Ovary (tissue), 9 donors: ENCODE results near the gene KCNA2. TPM values are rescaled to one million over a fixed set of nuclear protein-coding genes. Genes with fewer than 3 reads are reported as not detected.
A peak's percentile ranks its signal among the peaks of the same experiment; 100 is the strongest.

Experiments
- DNase-seq, 5 donors: peaks; one replicate each; pipeline ENCODE4 v3.0.0-alpha.2; 2019 to 2020
- H3K27ac ChIP-seq, 2 donors: fragments of 200-600 bp; one replicate each; pipeline versions ENCODE4 v1.5.1 to v1.8.0; 2019 to 2022
- H3K27me3 ChIP-seq: fragments of 200-600 bp; one replicate; pipeline ENCODE4 v1.8.0; 2022
- H3K36me3 ChIP-seq: fragments of 200-600 bp; sonication (generic); one replicate; pipeline ENCODE4 v1.5.1; 2019
- H3K4me1 ChIP-seq: one replicate; pipeline ENCODE4 v1.8.1; 2013; ENCODE audit warnings: mild to moderate bottlenecking, moderate library complexity; ENCODE audit not compliant: insufficient read depth
- H3K4me3 ChIP-seq: fragments of 200-600 bp; sonication (generic); one replicate; pipeline ENCODE4 v1.5.1; 2017
- H3K9me3 ChIP-seq, 2 donors: fragments of 200-600 bp in 1 of 2; sonication (generic) in 1 of 2; one replicate each; pipeline versions ENCODE4 v1.5.1 to v1.8.1; 2013 to 2019; ENCODE audit warnings: mild to moderate bottlenecking in 1 of 2, moderate library complexity in 1 of 2
- EP300 ChIP-seq: sonication (generic); formaldehyde crosslinking; IDR thresholded peaks from one replicate; pipeline ENCODE4 v1.6.1; 2017; ENCODE audit warnings: antibody characterized with exemption
- POLR2A ChIP-seq: fragments of 450-650 bp; IDR thresholded peaks from one replicate; pipeline ENCODE4 v1.6.1; 2017; ENCODE audit warnings: antibody characterized with exemption, mild to moderate bottlenecking, moderate library complexity
- WGBS, 3 donors: extraction: QIAGEN DNeasy Blood & Tissue Kit in 1 of 3; methylation state at CpG; one replicate each; pipeline versions ENCODE4 v1.1.5 to v1.1.7; 2013 to 2017; 5-methylcytosine and 5-hydroxymethylcytosine counted together
- intact Hi-C, 4 donors: fragments of 100-400 bp; cut with DNase I; formaldehyde crosslinking; loops; one replicate each; pipeline versions ENCODE4 v1.11.0 to v1.15.1; 2022 to 2023
- polyA plus RNA-seq, 2 donors: library from polyadenylated mRNA; stranded (reverse); fragments of 200-250 nt in 1 of 2; fragments of 350-450 nt in 1 of 2; fragmentation: Illumina TruSeq in 1 of 2; extraction: RNeasy Lipid Tissue Mini Kit (QIAGEN cat#74804) in 1 of 2; gene quantifications; one replicate each; pipeline ENCODE4 v1.2.3, GENCODE V29; 2013 to 2014
- total RNA-seq, 7 donors: library from RNA; depleted of rRNA in 2 of 7; stranded (reverse); fragments of >200 nt in 2 of 7; fragmentation: NEBNext Ultra II Directional in 3 of 7; extraction: Animal tissue kit (Norgen Biotek cat#: 25700) in 3 of 7; gene quantifications; one replicate each; pipeline versions ENCODE4 v1.1.0 to v1.2.4, GENCODE V29; 2016 to 2023
- TF ChIP-seq, protein P1 (sequence below), 3 donors: fragments of 450-650 bp in 2 of 3; fragments of 200-600 bp in 1 of 3; IDR thresholded peaks; one replicate each; pipeline versions ENCODE4 v1.5.1 to v1.8.0; 2016 to 2022; ENCODE audit warnings: antibody characterized with exemption in 3 of 3, mild to moderate bottlenecking in 1 of 3
- donor health status: DM: no; HTN: no; CAD: no; lungs with moderate emphysema.
- donor health status: DM: no; HTN: no; CAD: no.
- donor health status: Bipolar disorder and iron deficiency.
- donor health status: DM: yes; HTN: yes; CAD: no.
- donor health status: DM: no; HTN: no; CAD: no.
- donor health status: DM: yes; HTN: yes; CAD: no.

Gene KCNA2
- total and polyA plus RNA-seq, 9 donors = under 0.01 to 1.7 (median 0.51) TPM

GRCh38 chr1:110555807-110556470 lies 50.2 kb downstream of the KCNA2 start:
- WGBS, 3 donors = 31 to 41% (median 31%) methylated on average over 11 of the region's 11 CpGs
- TF ChIP-seq, protein P1, sequence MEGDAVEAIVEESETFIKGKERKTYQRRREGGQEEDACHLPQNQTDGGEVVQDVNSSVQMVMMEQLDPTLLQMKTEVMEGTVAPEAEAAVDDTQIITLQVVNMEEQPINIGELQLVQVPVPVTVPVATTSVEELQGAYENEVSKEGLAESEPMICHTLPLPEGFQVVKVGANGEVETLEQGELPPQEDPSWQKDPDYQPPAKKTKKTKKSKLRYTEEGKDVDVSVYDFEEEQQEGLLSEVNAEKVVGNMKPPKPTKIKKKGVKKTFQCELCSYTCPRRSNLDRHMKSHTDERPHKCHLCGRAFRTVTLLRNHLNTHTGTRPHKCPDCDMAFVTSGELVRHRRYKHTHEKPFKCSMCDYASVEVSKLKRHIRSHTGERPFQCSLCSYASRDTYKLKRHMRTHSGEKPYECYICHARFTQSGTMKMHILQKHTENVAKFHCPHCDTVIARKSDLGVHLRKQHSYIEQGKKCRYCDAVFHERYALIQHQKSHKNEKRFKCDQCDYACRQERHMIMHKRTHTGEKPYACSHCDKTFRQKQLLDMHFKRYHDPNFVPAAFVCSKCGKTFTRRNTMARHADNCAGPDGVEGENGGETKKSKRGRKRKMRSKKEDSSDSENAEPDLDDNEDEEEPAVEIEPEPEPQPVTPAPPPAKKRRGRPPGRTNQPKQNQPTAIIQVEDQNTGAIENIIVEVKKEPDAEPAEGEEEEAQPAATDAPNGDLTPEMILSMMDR (IDR thresholded peaks at IDR 0.05) = no peak
- TF ChIP-seq POLR2A (no peak), EP300 (no peak)
- Histone ChIP-seq H3K4me3 (no peak overlapping the region), H3K9me3 (no peaks in the 10 kb centered on the region), H3K27ac (no peak overlapping the region), H3K36me3 (no peaks in the 10 kb centered on the region), H3K4me1 (no peaks in the 10 kb centered on the region), H3K27me3 (no peaks in the 10 kb centered on the region)
- DNase-seq = peak in 4 of 5 donors; percentile 17 to 73 (median 56)
- intact Hi-C loops = loop anchor here in 1 of 4 donors (10.0 kb wide), 1 partner anchor 59 kb away; no protein-coding TSS in a partner anchor

- Histone ChIP-seq H3K4me1 (no peaks in the 10 kb centered on the region), H3K27me3 (no peaks in the 10 kb centered on the region), H3K36me3 (no peaks in the 10 kb centered on the region), H3K4me3 (peak overlapping the region; percentile 0), H3K9me3 (no peaks in the 10 kb centered on the region), H3K27ac (no peak overlapping the region)
- peak in 4 of 5 donors; percentile 10 to 56 (median 38) for DNase-seq
- WGBS, 3 donors = 7 to 8% (median 8%) methylated on average over 45 to 53 of the region's 53 CpGs
- TF ChIP-seq, protein P1 (IDR thresholded peaks at IDR 0.05) = peak in 1 of 3 donors; percentile 30
- TF ChIP-seq EP300 (no peak), POLR2A (no peak)
- intact Hi-C loops = loop anchor here in 1 of 4 donors (10.0 kb wide), 1 partner anchor 60 kb away; no protein-coding TSS in a partner anchor
Observed at GRCh38 chr1:110554871-110555801, 51.0 kb downstream of the KCNA2 start.

DNA sequence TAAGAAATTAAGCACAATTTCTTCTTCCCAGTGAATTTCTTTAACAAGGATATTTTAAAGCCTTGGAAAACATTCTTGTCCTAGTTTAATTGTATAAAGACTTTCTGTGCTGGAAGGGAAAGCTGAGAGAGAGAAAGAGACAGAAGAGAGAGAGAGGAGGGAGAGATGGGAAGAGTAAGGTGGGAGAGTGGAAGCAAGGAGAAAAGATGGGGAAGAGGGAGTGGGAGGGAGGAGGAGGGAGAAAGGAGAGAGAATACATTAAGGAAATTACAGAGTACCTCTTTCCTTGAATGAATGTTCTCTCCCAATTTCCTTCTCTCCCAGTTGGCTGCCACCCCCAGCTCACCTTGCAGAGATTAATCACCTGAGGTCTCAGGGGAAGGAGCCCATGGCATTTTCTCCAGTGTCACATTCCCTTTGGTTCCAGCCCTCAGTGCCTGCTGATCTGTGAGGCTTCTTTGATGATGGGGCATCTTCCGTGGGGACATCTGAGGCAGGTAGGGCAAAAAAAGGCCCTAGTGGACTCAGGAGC lies 54.8 kb downstream of the KCNA2 start:
- intact Hi-C loops = loop anchor here in 1 of 4 donors (10.0 kb wide), 1 partner anchor 63 kb away; no protein-coding TSS in a partner anchor
- DNase-seq = no peak
- no peaks in the 10 kb centered on the region for H3K36me3 ChIP-seq
- H3K4me3 ChIP-seq = no peak overlapping the region
- H3K9me3 ChIP-seq = no peaks in the 10 kb centered on the region
- H3K4me1 ChIP-seq = no peaks in the 10 kb centered on the region
- H3K27me3 ChIP-seq = no peaks in the 10 kb centered on the region
- no peak overlapping the region for H3K27ac ChIP-seq
- 65 to 100% (median 75%) methylated on average over 1 of the region's 1 CpG for WGBS, 3 donors
- TF ChIP-seq, protein P1 (IDR thresholded peaks at IDR 0.05) = no peak
- no peak for TF ChIP-seq POLR2A
- TF ChIP-seq EP300 = no peak

DNA sequence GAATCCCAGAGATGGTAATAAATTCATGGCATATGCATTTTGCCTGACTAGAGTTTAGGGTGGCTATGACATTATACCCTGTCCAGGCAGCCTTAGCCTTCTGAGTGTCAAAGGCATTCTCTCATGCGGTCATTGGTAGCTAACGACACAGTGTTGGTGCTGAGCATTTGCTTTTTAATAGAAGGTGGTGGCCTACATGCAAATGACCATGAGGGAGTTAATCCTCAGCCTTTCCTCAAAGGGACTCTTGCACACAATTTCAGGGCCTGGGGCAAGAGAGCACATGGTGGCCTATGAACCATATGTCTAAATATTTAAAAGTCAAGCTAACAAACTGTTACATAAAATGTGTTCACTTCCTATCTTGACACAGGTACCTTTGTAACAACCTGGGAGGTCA lies 56.3 kb downstream of the KCNA2 start:
- H3K36me3 ChIP-seq = no peaks in the 10 kb centered on the region
- no peaks in the 10 kb centered on the region for H3K4me1 ChIP-seq
- H3K27me3 ChIP-seq = no peaks in the 10 kb centered on the region
- DNase-seq = no peak
- H3K27ac ChIP-seq = no peak overlapping the region
- intact Hi-C loops = loop anchor here in 1 of 4 donors (10.0 kb wide), 1 partner anchor 65 kb away; no protein-coding TSS in a partner anchor
- no peaks in the 10 kb centered on the region for H3K9me3 ChIP-seq
- H3K4me3 ChIP-seq = no peak overlapping the region
- TF ChIP-seq, protein P1 (IDR thresholded peaks at IDR 0.05) = no peak
- TF ChIP-seq POLR2A (no peak), EP300 (no peak)
- 56 to 70% (median 58%) methylated on average over 2 of the region's 2 CpGs for WGBS, 3 donors
